ENCODE results near the gene KYAT1.
A peak's percentile ranks its signal among the peaks of the same experiment; 100 is the strongest.

The KYAT1 gene

DNA sequence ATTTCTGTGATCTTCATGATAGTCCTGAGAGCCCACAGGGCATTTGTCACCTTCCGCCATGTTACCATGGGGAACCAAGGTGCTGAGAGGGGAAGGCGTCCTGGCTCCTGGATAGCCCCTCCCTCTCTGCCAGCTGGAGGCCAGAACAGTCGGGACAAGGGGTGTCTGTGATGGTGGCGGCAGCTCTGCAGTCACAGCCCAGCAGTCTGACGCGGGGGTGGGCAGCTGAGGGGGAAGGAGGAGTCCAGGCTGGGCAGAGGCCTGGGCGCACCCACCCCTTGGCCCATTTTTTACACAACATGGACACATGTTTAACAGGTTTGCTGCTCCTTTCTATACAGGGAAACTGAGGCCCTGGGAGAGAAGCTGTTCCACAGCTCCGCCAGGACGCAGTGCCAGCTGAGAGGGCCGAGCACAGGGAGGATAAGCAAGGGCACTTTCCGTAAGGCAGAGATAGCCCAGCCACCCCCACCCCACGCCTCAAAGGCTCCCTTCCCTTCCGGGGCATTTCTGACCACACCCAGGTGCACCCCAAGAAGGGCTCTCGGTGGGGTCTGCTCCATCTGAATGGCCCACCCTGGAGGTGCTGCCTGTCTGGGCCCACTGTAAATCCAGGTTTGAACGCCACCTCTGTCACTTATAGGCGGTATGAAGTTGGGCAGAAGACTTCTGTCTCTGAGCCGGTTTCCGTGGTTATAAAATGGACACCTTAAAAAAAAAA, 17.3 kb upstream of the KYAT1 start:
- Histone ChIP-seq H3K9me3 (ENCODE audit: control insufficient read depth in 1 of 2, low read length in 2 of 2) (no peaks in the 10 kb centered on the region), H3K4me3 (ENCODE audit: low read depth in 1 of 2, low read length in 2 of 2) (no peak overlapping the region), H3K9ac (ENCODE audit: low read depth in 1 of 2, low read length in 2 of 2) (no peak overlapping the region), H3K27ac (ENCODE audit: low read depth, low read length) (no peak overlapping the region), H3K4me1 (ENCODE audit: control insufficient read depth in 1 of 2, insufficient read depth in 2 of 2, low read length in 2 of 2) (peaks cover 11 to 22% of the 10 kb centered on the region in 2 donors), H3K27me3 (ENCODE audit: control insufficient read depth in 1 of 2, insufficient read depth in 2 of 2, low read length in 2 of 2) (no peaks in the 10 kb centered on the region), H3K36me3 (ENCODE audit: control insufficient read depth in 1 of 2, insufficient read depth in 2 of 2, low read length in 2 of 2) (peaks cover 0 to 12% of the 10 kb centered on the region in 2 donors)

DNA sequence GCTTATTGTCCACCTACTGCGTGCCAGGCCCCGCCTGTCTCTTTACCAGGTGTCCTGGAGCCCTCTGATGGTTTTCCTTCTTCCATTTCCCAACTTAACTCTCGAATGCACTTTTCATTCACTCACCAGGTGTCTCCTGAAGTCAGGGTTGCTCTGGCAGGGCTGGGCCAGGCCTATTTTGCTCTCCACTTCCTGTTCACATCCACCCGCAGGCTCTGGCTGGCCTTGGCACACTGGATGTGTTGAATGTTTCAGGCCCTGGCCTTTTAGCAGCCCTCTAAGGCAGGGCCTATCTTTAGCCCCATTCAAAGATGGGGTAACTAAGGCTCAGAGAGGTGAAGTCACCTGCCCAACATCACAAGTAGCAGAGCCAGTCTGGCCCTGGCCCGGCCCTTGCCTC, 16.6 kb upstream of the KYAT1 start:
- H3K27ac ChIP-seq (ENCODE audit: low read depth, low read length) = no peak overlapping the region
- peaks cover 0 to 14% of the 10 kb centered on the region in 2 donors for H3K36me3 ChIP-seq (ENCODE audit: control insufficient read depth in 1 of 2, insufficient read depth in 2 of 2, low read length in 2 of 2)
- no peaks in the 10 kb centered on the region for H3K9me3 ChIP-seq (ENCODE audit: control insufficient read depth in 1 of 2, low read length in 2 of 2)
- H3K27me3 ChIP-seq (ENCODE audit: control insufficient read depth in 1 of 2, insufficient read depth in 2 of 2, low read length in 2 of 2) = no peaks in the 10 kb centered on the region
- H3K9ac ChIP-seq (ENCODE audit: low read depth in 1 of 2, low read length in 2 of 2) = no peak overlapping the region
- no peak overlapping the region for H3K4me3 ChIP-seq (ENCODE audit: low read depth in 1 of 2, low read length in 2 of 2)
- H3K4me1 ChIP-seq (ENCODE audit: control insufficient read depth in 1 of 2, insufficient read depth in 2 of 2, low read length in 2 of 2) = peaks cover 11 to 22% of the 10 kb centered on the region in 2 donors

DNA sequence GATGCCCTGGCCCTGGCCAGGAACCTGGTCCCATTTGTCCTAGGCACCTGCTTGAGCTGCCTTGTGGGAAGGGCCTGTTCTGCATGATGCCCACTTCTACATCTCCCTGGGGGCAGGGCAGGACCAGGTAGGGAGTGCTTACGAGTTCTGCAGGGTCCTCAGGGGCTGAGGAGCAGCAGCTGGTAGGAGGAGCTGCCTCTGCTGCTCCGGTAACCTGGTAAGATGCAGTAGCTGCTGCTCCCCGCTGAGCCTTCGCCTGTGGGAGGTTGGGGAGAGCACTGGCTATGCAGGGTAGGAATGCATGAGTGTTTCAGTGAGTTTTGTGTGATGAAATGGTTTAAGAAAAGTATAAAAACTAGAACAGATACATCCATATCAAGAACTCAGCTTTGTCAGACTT, 13.8 kb upstream of the KYAT1 start:
- H3K27me3 ChIP-seq (ENCODE audit: control insufficient read depth in 1 of 2, insufficient read depth in 2 of 2, low read length in 2 of 2) = no peaks in the 10 kb centered on the region
- H3K4me3 ChIP-seq (ENCODE audit: low read depth in 1 of 2, low read length in 2 of 2) = no peak overlapping the region
- H3K4me1 ChIP-seq (ENCODE audit: control insufficient read depth in 1 of 2, insufficient read depth in 2 of 2, low read length in 2 of 2) = peaks cover 22% of the 10 kb centered on the region in 2 donors
- H3K27ac ChIP-seq (ENCODE audit: low read depth, low read length) = no peak overlapping the region
- H3K9me3 ChIP-seq (ENCODE audit: control insufficient read depth in 1 of 2, low read length in 2 of 2) = no peaks in the 10 kb centered on the region
- H3K36me3 ChIP-seq (ENCODE audit: control insufficient read depth in 1 of 2, insufficient read depth in 2 of 2, low read length in 2 of 2) = peaks cover 0 to 18% of the 10 kb centered on the region in 2 donors
- no peak overlapping the region for H3K9ac ChIP-seq (ENCODE audit: low read depth in 1 of 2, low read length in 2 of 2)

DNA sequence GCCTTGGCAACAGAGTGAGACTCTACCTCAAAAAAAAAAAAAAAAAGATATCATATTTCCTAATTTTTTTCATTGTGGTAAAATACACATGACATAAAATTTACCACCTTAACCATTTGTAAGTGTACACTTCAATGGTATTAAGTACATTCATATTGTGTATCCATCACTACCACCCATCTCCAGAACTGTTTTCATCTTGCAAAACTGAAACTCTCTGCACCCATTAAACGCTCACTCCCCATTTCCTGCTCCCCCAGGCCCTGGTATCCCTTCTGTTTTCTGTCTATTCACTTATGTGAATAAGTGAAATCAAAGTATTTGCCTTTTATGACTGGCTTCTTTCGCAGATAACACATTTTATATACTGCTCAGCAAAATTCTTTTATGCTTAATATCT, 13.0 kb upstream of the KYAT1 start:
- Histone ChIP-seq H3K27me3 (ENCODE audit: control insufficient read depth in 1 of 2, insufficient read depth in 2 of 2, low read length in 2 of 2) (no peaks in the 10 kb centered on the region), H3K4me1 (ENCODE audit: control insufficient read depth in 1 of 2, insufficient read depth in 2 of 2, low read length in 2 of 2) (peaks cover 18 to 22% of the 10 kb centered on the region in 2 donors), H3K4me3 (ENCODE audit: low read depth in 1 of 2, low read length in 2 of 2) (no peak overlapping the region), H3K9me3 (ENCODE audit: control insufficient read depth in 1 of 2, low read length in 2 of 2) (no peaks in the 10 kb centered on the region), H3K36me3 (ENCODE audit: control insufficient read depth in 1 of 2, insufficient read depth in 2 of 2, low read length in 2 of 2) (peaks cover 0 to 24% of the 10 kb centered on the region in 2 donors), H3K9ac (ENCODE audit: low read depth in 1 of 2, low read length in 2 of 2) (no peak overlapping the region), H3K27ac (ENCODE audit: low read depth, low read length) (no peak overlapping the region)

DNA sequence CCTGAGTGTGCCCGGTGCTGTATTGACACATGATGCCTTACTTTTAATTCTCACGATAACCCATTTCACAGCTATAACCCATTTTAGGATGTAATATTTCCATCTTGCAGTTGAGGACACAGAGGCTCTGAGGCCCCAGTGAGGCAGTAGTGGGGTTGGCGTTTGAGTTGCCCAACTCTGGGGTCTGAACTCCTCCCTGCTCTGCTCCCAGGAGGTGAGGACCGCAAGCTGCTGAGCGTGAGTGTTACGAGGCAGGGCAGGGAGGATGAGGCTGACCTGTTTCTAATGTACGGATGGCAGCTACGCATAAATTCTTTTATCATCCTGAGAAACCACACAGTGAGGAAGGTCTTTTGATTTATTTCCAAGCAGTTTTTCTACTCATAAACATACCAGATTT, 11.6 kb upstream of the KYAT1 start:
- H3K36me3 ChIP-seq (ENCODE audit: control insufficient read depth in 1 of 2, insufficient read depth in 2 of 2, low read length in 2 of 2) = peaks cover 0 to 31% of the 10 kb centered on the region in 2 donors
- H3K4me3 ChIP-seq (ENCODE audit: low read depth in 1 of 2, low read length in 2 of 2) = no peak overlapping the region
- no peak overlapping the region for H3K27ac ChIP-seq (ENCODE audit: low read depth, low read length)
- H3K9ac ChIP-seq (ENCODE audit: low read depth in 1 of 2, low read length in 2 of 2) = peak overlapping the region; percentile 25 to 56
- H3K4me1 ChIP-seq (ENCODE audit: control insufficient read depth in 1 of 2, insufficient read depth in 2 of 2, low read length in 2 of 2) = peaks cover 17 to 20% of the 10 kb centered on the region in 2 donors
- H3K27me3 ChIP-seq (ENCODE audit: control insufficient read depth in 1 of 2, insufficient read depth in 2 of 2, low read length in 2 of 2) = no peaks in the 10 kb centered on the region
- no peaks in the 10 kb centered on the region for H3K9me3 ChIP-seq (ENCODE audit: control insufficient read depth in 1 of 2, low read length in 2 of 2)

DNA sequence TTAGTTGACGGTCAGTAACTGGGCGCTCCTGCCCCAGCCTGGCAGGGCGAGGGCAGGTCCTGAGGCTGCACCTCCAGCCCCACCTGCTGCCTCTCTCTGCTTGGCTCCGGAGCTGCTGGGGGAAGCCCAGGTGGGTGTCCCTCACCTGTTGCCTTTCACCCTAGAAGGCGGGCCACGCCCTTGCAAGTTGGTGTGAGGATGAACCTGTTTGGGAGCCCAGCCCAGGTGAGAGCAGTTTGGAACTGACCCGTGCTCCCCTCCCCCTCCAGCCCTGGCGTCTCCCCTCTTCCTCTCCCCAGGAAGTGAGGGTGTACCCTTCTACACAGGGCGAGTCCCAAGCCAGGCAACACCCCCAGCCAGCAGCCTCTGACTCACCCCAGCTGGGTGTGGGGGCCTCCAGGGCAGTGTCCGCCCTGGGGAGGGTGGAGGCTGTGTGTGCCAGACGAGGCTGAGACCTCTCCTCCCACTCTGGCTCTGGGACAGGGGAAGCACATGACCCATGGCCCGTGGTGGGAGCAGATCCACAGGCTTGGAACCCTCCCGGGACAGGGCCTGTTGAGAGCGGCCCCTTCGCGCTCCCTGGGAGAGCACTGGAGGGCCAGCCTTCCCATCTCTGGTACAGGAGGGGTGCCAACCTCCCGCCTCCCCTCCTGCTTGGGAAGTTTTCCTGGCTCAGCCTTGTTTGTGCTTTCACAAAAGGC, 10.6 kb upstream of the KYAT1 start:
- peaks cover 0 to 35% of the 10 kb centered on the region in 2 donors for H3K36me3 ChIP-seq (ENCODE audit: control insufficient read depth in 1 of 2, insufficient read depth in 2 of 2, low read length in 2 of 2)
- H3K27ac ChIP-seq (ENCODE audit: low read depth, low read length) = peak overlapping the region; percentile 75

DNA sequence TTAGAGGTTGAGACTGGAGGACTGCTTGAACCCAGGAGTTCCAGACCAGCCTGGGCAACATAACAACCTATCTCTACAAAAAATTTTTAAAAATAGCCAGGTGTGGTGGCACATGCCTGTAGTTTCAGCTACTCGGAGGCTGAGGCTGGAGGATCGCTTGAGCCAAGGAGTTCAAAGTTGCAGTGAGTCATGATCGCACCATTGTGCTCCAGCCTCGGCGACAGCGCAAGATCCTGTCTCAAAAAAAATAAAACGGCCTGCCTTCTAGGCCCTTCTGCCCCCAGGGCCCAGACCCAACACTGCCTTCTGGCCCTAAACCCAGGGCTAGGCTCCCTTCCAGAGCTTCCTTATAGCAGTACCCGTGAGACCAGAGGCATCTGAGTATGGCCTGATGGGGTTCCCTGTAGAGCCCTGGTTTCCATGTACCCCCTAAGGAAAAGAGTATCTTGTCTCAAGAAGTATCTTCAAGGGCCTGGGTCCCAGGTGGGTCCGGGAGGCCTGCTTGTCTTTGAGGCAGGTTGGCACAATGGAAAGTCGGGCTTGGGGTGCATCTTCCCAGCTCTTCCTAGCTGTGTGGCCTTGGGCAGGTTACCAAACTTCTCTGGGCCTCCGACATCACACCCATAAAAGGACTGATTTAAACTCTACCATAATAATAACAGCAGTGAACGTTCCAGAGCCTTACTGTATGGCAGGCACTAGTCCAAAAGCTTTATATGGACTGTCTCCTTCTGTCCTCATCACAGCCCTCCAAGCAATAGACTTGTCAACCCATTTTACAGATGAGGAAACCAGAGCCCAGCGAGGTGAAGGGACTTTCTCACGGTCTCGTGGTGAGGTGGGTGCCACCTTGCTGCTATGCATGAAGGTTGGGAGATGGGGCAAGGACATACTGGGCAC, 9.8 kb upstream of the KYAT1 start:
- Histone ChIP-seq H3K36me3 (ENCODE audit: control insufficient read depth in 1 of 2, insufficient read depth in 2 of 2, low read length in 2 of 2) (peaks cover 0 to 39% of the 10 kb centered on the region in 2 donors), H3K27ac (ENCODE audit: low read depth, low read length) (peak overlapping the region; percentile 36), H3K9me3 (ENCODE audit: control insufficient read depth in 1 of 2, low read length in 2 of 2) (no peaks in the 10 kb centered on the region), H3K4me3 (ENCODE audit: low read depth in 1 of 2, low read length in 2 of 2) (peak overlapping the region; percentile 28 to 49), H3K4me1 (ENCODE audit: control insufficient read depth in 1 of 2, insufficient read depth in 2 of 2, low read length in 2 of 2) (peaks cover 17 to 23% of the 10 kb centered on the region in 2 donors), H3K27me3 (ENCODE audit: control insufficient read depth in 1 of 2, insufficient read depth in 2 of 2, low read length in 2 of 2) (no peaks in the 10 kb centered on the region), H3K9ac (ENCODE audit: low read depth in 1 of 2, low read length in 2 of 2) (peak overlapping the region in 1 of 2 donors; percentile 56)

More for the DNA sequence above, 10.6 kb upstream of the KYAT1 start:
- no peaks in the 10 kb centered on the region for H3K27me3 ChIP-seq (ENCODE audit: control insufficient read depth in 1 of 2, insufficient read depth in 2 of 2, low read length in 2 of 2)
- H3K9ac ChIP-seq (ENCODE audit: low read depth in 1 of 2, low read length in 2 of 2) = peak overlapping the region; percentile 25 to 56
- peaks cover 17 to 23% of the 10 kb centered on the region in 2 donors for H3K4me1 ChIP-seq (ENCODE audit: control insufficient read depth in 1 of 2, insufficient read depth in 2 of 2, low read length in 2 of 2)
- peak overlapping the region; percentile 28 to 49 for H3K4me3 ChIP-seq (ENCODE audit: low read depth in 1 of 2, low read length in 2 of 2)
- no peaks in the 10 kb centered on the region for H3K9me3 ChIP-seq (ENCODE audit: control insufficient read depth in 1 of 2, low read length in 2 of 2)

DNA sequence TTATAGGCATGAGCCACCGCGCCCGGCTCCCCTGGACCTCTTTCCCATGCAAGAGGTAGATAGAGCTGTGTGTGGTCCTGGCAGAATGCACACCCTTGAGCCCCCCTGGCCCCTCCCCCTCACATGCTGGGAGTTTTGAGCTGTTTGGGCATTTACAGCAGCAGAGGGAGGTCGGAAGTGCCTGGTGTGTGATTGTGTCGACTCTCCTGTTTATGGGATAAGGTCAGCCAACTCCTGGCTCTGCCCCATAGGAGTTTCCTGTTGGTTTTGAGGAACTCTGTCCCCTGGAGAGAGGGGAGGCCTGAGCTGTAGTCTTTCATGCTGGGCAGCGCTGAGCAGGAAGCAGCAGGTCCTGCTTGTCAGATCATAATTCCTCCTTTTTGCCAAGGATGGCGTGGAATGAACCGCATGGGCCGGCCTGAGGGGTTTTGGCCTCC, 6.2 kb upstream of the KYAT1 start:
- H3K9ac ChIP-seq (ENCODE audit: low read depth in 1 of 2, low read length in 2 of 2) = no peak overlapping the region
- H3K27ac ChIP-seq (ENCODE audit: low read depth, low read length) = no peak overlapping the region
- peaks cover 24 to 36% of the 10 kb centered on the region in 2 donors for H3K4me1 ChIP-seq (ENCODE audit: control insufficient read depth in 1 of 2, insufficient read depth in 2 of 2, low read length in 2 of 2)
- H3K27me3 ChIP-seq (ENCODE audit: control insufficient read depth in 1 of 2, insufficient read depth in 2 of 2, low read length in 2 of 2) = no peaks in the 10 kb centered on the region
- no peaks in the 10 kb centered on the region for H3K9me3 ChIP-seq (ENCODE audit: control insufficient read depth in 1 of 2, low read length in 2 of 2)
- H3K4me3 ChIP-seq (ENCODE audit: low read depth in 1 of 2, low read length in 2 of 2) = no peak overlapping the region
- H3K36me3 ChIP-seq (ENCODE audit: control insufficient read depth in 1 of 2, insufficient read depth in 2 of 2, low read length in 2 of 2) = peaks cover 0 to 36% of the 10 kb centered on the region in 2 donors

DNA sequence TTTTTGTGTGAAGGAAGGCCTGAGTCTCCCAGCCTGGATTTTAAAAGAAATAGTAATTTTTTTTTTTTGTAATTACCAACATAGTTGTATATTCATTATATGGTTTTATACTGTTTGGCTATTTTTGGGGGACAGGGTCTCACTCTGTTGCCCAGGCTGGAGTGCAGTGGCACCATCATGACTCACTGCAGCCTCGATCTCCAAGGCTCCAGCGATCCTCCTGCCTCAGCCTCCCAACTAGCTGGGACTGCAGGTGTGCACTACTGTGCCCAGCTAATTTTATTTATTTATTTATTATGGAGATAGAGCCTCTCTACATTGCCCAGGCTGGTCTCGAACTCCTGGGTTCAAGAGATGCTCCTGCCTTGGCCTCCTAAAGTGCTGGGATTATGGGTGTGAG, 5.3 kb upstream of the KYAT1 start:
- Histone ChIP-seq H3K4me3 (ENCODE audit: low read depth in 1 of 2, low read length in 2 of 2) (no peak overlapping the region), H3K36me3 (ENCODE audit: control insufficient read depth in 1 of 2, insufficient read depth in 2 of 2, low read length in 2 of 2) (peaks cover 0 to 36% of the 10 kb centered on the region in 2 donors), H3K9me3 (ENCODE audit: control insufficient read depth in 1 of 2, low read length in 2 of 2) (no peaks in the 10 kb centered on the region), H3K9ac (ENCODE audit: low read depth in 1 of 2, low read length in 2 of 2) (no peak overlapping the region), H3K27ac (ENCODE audit: low read depth, low read length) (no peak overlapping the region), H3K4me1 (ENCODE audit: control insufficient read depth in 1 of 2, insufficient read depth in 2 of 2, low read length in 2 of 2) (peaks cover 17 to 31% of the 10 kb centered on the region in 2 donors), H3K27me3 (ENCODE audit: control insufficient read depth in 1 of 2, insufficient read depth in 2 of 2, low read length in 2 of 2) (no peaks in the 10 kb centered on the region)

Measured in duodenal mucosa (tissue), 2 donors.